Activated CD8-positive, alpha-beta memory T cell treated with anti-CD3 and anti-CD28 coated beads, Interleukin-2, amount 50 U/mL, for 48 hours (primary cell): ENCODE results near the gene ANKS3.
A peak's percentile ranks its signal among the peaks of the same experiment; 100 is the strongest.

Experiments used
- DNase-seq: peaks from one replicate; pipeline ENCODE4 v3.0.0-alpha.2; 2020

The ANKS3 gene

DNA sequence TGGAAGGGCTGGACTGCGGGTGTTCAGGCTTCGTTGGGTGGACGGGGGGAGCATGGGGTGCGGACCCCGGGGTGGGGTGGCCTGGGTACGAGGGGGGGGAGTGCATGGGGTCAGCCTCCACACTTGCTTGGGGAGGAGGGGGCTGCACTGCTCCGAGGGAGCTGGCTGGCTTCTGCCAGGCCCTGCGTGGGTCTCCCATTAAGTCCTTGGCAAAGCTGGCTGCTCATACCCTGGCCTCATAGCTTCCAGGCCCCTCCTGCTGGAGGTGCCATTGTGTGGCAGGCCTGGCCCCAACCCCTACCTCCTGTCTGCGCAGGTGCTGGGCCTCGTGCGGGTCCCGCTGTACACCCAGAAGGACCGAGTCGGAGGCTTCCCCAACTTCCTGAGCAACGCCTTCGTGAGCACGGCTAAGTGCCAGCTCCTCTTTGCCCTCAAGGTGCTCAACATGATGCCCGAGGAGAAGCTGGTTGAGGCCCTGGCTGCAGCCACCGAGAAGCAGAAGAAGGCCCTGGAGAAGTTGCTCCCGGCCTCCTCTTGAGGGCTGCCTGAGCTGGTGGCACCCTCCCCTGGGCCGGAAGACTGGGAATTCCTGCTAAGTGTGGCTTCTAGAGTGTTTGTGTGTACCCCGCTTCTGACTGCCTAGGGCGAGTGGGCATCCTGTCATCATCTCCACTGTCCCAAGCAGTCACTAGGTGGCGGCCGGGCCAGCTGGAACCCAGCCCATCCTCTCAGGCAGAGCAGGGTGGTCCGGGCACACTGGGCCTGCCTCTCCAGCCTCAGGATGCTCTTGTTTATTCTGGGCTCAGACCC is 39.2 kb downstream of the ANKS3 start:
- DNase-seq, result peak; percentile 58

DNA sequence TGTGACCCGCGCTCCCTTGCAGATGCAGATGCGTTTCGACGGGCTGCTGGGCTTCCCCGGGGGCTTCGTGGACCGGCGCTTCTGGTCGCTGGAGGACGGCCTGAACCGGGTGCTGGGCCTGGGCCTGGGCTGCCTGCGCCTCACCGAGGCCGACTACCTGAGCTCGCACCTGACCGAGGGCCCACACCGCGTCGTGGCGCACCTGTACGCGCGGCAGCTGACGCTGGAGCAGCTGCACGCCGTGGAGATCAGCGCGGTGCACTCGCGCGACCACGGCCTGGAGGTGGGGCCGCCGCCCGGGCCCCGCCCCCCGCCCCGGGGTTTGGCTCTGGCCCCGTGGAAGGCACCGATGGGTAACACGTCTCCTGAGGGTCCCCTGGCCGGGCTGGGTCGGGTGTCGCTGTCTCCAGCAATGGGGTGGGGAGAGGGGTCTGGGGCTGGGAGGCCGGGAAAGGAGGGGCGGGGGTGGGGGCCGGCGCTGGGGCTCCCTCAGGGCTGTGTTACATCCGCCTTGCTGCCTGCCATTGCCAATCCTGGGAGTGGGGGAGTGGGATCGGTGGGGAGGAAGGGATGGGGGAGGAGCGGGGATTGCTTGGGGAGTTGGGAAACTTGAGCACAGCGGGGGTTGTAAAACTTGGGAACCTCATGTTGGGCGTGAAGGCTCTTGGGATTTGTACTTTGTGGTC is 40.0 kb downstream of the ANKS3 start:
- DNase-seq, result peak; percentile 72

DNA sequence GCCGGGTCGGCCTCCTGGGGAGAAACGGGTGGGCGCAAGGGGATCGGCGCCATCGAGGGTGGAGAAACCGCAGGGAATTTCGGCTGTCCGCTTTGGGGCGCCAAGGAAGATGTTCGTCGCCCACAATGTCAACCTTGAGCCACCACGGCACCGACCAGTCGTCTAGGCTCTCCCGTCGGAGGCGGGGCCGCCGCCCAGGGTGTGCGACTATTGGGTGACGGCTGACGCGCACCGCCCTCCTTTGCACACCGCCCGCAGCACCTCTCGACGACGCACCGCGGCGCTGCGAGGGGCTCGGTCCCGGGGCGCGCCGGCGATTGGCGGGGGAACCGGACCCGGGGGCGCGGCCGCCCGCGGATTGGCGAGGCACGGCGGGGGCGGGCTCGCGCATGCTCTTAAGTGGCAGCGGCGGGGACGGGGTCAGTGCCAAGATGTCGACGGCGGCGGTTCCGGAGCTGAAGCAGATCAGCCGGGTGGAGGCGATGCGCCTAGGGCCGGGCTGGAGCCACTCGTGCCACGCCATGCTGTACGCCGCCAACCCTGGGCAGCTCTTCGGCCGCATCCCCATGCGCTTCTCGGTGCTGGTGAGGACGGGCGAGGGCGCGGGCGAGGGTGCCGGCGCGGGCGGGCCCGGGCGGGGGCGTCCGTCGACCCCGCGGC is 40.6 kb downstream of the ANKS3 start, which contains the start of gene NUDT16L1:
Gene NUDT16L1 (plus strand): TSS at position 267 of the 660 bp plus-strand sequence. CDS start 165 bp downstream, at position 432.
- peak; percentile 99 for DNase-seq

DNA sequence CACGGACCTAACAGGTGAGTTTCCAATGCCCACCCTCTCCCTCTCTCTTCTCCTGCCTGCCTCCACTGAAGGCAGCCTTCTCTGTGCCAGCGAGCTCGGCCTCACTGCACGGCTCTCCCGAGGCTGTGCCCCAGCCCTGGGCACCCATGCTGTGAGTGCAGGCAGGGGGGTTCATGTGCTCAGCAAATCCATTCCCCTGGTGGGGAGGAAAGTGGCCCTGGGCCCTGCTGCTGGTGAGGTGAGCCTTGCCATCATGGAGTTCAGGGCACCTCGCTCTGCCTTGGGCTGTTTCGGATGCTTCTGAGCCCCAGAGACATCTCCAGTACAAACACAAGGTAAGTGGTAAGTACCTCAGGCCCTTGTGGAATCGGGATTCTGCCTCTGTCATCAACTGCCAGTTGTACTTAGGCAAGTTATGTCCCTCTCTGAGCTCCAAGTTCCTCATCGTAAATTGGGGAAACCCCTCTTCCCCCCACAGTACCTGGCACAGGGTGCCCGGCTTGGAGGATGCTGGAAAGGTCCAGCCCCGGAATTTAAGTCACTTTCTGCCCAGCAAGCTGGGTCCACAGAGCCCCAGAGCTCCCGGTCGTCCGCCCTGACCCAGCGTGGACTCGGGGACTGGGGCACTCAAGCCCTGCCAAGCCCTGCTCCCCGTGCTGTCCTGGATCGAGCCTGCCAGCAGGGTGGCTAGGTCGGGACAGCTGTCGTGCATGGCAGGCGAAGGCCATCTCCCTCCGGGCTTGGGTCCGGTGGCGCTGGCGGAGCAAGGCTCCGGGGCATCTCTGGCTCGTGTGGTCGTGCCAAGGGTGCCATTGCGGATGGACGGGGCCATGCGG is 41.4 kb downstream of the ANKS3 start:
- no peak for DNase-seq

DNA sequence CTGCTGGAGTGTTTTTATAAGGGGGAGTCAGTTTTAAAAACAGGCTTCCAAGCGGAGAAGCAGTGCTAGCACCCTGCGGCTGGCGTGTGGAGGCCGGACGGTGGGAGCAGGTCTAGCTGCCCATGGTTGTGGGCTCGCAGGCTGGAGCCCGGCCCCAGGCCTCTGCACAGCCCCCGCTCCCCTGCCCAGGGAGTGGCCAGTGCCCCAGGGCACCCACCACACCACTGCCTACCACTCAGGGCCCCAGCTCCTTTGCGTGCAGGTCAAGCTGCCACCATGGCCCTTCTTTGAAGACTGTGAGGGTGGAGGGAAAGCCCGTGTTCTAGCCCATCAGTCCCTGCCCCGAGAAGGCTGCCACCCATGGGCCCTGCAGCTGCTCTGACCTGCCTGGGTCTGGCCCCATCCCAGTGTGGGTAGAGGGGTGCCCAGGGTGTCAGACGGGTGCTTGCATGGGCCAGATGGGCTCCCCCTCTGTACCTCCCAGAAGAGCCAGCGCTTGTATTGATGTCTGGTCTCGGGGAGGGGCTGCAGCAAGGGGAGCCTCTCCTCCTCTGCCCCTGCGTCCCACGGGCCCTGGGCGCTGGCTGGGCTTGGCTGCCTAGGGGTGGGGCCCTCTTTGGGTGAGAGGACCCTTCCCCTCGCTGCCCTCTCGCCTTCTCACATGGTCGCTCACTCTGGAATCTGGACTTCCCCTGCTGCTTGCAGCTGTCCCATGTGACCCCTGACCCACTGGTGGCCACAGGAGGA is 42.2 kb downstream of the ANKS3 start:
- peak; percentile 54 for DNase-seq

DNA sequence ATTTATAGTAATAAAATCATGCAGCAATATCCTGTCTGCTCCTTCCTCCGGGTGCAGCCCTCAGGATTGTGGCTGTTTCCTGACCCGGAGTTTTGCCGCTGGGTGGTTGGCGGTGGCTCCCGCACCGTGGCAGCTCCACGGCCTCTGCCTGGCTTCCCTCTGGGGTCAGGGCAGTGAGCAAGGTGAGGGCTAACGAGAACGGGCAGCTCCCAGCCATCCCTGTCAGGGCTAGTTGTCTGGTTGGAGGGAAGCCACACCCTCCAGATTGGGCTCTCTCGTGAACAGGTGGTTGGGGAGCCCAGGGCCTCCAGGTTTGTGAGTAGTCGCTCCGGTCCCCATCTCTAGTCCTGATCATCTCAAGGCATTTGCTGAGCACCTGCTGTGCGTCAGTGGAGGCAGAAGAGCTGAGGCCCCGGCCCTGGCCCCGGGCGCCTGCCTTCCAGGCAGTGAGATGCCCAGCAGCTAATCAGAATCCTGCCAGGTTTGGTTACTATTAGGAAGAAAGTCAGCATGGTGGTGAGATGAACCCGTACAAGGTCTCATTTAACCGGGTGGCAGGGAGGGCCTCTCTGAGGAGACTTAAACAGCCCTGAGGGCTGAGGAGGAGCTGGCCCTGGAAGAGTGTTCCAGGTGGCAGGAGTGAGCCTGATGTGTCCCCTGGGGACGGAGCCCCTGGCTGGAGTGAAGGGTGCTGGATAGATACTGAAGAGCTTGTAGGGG is 43.0 kb downstream of the ANKS3 start:
- DNase-seq, result no peak

DNA sequence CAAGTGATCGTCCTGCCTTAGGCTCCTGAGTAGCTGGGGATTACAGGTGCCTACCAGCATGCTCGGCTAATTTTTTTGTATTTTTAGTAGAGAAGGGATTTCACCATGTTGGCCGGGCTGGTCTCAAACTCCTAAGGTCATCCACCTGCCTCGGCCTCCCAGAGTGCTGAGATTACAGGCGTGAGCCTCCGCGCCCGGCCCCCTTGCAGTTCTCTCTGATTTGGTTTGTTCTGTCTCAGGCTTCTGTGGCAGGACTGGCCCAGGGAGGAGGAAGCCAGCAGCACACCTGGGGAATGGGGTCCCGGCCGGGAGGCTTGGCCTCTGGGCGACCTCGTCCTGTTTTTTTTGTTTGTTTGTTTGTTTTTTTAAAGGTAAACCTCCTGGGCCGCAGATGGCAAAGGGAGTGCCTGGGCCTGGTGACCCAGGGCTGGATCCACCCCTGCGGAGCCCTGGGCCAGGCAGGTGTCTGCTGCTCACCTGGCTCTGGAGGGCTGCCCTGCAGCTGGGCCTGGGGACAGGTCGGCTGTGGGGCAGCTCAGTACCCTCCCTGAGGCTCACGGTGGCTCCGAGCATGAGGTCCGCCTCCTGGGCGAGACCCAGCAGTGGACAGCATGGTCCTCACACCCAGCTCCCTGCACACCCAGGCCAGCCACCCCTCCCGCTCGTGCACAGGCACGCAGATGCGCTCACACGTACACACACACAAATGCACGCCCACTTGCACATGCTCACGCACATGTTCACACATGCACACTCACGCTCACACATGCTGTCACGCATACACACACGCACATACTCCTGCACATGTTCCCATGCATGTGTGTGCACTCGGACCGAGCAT is 44.0 kb downstream of the ANKS3 start:
- DNase-seq, result no peak

DNA sequence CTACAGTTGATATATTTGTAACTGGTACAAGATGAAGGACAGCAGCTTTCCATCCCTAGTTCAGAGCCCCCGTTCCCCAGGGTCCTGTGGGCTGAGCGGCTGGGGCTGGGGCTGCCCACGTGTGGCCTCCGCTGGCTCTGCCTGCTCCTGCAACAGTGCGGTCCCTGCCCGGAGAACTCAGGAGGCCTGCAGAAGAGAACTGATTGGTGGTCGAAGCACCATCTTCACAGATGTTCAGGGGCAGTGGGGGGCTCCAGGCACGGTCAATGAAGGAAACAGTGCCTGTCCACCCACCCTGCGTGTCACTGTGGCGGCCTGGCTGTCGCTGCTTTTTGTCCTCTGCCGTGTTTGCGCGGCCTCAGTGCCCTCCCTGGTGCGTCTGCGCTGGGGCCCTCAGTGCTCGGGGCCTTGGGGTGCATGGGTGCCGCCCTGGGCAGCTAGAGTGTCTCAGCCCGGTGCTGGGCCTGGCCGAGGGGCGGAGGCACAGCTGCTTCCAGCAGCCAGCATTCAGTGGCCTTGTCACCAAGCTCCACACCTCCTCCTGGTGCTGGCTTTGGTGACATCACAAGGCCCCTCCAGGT is 44.9 kb downstream of the ANKS3 start:
- no peak for DNase-seq

DNA sequence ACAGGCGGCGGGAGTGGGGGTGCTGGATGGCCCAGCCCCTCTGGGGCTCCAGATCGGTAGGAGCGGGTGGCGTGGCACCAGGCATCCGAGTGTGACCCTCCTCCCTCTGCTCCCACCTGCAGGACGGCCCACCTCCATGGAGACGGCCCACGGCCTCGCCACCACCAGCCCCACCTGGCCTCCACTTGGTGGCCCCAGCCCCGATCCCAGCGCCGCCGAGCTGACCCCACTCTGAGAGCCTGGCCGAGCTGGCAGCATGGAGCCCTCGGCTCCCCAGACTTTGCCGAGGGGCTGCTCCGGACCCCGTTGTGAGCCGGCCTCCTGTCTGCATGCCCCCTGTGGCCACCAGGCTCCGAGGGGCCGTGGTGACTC is 45.4 kb downstream of the ANKS3 start:
- no peak for DNase-seq

DNA sequence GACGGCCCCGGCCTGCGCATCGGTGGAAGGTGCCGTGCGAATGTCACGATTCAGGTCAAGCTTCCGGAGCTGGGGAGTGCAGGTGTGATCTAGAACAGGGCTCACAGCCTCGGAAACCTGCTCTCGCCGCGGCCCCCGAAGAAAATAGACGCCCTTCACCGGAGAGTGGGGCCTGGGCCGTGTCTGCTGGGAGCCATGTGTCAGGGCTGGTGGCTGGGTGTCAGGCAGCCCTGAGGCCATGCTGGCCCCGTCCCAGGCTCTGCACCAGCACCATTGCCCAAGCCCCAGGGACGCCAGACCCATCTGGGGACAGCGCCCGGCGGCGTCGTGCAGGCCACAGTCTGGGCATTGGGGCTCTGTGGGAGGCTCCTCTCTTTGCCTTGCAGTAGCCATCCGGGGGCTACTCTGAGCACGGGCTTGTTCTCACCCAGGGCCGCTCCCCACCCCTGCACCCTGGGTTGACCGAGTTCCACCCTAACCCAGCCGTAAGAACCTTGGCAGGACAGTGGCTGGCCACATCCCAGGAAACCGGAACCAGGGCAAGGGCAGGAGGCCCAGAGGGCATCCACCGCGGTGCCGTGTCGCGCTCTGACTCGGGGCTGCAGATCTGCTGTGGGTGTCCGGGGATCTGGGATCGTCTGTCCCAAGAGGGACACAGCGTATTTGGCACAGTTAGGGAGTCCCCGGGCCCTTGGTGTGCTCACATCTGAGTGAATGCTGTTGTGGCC is 46.0 kb downstream of the ANKS3 start:
- peak; percentile 50 for DNase-seq

DNA sequence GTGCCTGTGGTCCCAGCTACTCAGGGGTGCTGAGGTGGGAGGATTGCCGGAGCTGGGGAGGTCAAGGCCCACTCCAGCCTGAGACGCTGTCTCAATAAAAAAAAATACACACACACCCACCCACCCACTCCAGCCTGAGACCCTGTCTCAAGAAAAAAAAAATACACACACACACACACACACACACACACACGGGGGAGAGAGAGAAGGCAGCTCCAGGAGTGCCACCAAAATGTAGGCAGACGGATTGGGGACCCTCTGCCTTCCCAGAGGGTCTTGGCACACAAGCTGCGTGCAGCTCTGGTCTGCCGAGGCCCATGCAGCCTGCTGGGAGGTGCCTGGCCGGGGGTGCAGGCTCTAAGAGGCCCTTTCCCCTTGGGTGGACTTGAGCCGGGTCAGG is 46.7 kb downstream of the ANKS3 start:
- DNase-seq, result no peak

DNA sequence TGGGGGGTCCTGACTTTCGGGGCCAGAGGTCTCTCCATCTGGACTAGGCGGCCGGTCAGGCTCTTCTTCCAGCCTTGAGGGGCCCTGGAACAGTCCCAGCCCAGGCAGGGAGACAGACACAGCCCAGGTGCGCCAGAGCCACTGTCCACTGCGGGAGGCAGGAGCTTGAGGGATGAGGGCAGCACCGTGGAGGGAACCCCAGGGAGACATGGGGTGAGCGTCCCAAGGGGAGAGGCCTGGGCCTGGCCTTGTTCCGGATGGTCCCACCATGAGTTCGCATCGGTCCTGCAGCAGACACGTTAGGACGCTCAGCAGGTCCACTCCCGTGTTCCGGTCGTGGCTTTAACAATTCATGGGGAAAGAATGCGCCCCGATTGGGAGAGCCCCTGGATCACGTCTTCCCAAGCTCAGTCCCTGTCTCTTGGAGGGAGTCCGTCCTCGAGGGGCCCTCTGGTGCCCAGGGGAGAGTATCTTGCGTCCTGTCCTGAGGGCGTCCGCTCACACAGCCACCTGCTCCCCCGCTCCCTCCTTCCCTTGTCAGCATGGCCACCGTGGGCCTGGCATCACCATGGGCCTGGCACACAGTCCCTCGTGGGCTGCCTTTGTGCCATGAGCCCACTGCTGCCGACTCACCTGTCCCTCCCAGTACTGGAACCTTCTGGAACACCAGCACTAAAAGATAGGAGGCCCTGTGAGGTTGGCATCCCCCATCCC is 47.4 kb downstream of the ANKS3 start:
- DNase-seq, result no peak

DNA sequence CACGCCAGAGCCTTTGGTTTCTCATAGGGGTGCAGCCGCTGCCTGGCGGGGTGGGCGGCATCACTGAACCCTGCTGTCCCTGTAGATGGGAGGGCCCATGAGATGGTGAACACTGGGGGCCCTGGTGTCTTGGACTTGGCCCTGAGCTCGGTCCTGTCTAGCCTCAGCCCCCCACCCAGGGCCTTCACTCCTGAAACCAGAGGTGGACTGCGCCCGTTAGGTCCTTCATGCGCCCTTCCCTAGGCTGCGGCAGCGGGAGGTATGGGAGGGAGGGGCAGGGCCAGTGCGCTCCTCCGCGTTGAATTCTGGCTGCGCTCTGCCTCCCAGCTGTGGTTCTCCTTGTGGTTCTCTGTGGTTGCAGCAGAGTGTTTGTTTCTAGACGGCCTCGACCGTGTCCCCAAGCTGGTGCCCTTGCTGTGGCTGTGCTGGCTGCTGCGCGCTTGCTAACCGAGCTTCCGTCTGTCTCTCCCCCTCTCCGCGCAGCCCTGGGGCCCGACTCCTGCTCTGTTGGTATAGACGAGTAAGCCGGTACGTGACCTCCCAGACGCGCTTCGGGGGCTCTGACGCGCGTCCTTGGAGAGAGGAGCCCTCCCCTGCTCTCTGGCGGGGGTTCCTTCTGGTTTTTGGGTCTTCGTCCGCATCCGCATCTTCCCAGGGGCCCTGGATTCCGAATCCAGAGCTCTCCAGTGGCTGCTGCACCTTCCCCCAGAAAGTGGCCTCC is 48.1 kb downstream of the ANKS3 start:
- DNase-seq, result no peak

DNA sequence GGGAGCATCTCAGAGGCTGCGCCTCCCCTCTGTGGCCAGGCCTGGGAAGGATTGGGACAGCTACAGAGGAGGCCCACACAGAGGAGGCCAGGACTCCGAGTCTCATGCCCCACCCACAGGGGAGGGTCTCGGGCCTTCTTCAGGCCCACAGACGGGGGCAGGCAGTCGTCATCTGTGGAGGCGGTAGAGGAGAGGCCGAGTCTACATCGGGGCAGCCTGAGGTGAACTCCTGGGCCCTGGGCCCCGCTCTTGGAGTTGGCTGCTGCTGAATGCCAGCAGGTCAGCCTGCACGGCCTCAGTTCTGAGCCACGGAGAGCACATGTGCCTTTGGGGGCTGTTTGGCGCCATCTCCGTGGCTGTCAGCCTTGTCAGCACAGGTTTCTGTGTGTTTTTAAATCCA is 48.8 kb downstream of the ANKS3 start:
- DNase-seq, result no peak

DNA sequence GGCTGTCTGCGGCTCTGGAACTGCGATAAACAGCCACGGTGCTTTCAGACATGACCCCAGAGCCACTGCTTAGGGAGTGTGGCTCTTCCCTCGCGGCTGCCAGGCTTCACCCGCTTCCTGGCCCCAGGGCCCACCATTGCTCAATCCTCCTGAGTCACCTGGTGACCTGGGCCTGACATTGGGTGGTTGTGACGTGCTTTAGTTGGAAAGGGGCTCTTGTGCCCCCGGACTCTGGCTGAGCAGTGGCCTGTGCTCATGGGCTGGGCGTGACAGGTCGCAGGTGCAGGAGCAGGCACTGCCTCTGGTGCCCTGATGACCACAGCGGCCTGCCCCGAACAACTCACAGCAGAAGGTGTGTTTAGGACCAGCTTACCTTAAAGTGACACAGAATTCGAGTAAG is 49.3 kb downstream of the ANKS3 start:
- DNase-seq, result no peak

DNA sequence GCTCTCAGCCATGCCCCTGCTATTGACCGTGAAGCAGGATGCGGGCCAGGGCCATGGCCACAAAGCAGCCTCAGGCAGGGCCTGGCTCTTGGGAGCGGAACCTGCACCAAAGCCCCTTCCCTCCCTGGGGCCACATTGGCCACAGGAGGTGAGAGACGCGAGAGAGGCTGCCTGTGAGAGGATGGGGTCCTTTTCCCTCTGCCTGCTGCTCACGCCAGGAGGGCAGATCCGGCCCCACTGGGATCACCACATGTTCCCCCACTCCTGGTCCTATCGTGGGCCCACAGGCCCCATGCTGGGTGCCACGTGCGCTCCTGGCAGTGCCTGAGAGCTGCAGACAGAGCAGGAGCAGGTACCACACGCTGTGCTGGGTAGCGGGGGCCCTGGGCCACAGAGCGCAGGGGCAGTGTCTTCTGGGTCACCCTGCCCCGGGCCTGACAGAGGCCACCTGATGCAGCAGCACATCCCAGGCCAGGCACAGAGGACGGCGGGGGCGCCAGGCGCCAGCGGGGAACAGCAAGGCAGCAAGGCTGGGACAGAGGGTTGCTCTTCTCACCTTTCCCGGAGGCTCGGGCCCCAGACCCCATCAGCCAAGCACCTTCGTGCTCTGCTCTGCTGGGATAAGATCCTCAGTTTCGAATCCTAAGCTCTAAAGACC is 49.9 kb downstream of the ANKS3 start:
- no peak for DNase-seq

DNA sequence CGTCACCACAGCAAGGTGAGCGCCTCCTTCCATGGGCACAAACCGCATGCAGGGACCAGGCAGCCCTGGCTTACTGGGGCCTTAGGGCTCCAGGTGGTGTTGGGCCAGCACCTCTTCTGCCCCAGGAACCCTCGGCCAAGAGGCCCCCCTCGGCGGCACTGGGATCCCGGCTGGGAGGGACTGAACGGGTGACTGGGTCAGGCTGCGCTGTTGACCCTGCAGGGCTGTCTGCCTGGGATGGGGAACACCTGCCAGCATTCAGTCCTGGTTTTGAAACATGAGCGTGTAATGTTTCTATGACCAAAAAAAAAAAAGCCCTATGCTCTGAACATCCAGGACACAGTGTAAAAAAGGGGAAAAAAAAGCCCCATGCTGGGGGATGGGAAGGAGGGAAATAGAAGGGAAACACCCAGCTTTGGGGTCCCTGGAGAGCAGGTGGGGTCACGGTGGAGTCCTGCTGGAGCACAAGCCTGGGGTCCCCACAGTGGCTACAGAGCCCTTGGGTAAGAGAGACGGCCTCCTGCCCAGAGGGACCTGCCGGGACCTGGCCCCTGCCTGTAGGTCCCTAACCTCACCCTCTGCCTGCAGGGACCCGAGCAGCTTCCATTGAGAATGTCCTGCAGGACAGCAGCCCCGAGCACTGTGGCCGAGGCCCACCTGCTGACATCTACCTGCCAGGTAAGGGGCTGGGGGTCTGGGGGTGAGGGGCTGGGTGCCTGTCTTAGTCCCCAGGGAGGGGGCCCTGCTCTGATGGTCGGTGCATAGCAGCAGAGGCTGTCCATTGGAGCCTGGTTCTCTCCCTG is 50.6 kb downstream of the ANKS3 start:
- DNase-seq, result no peak
